Activated naive CD8-positive, alpha-beta T cell treated with anti-CD3 and anti-CD28 coated beads for 36 hours (primary cell): ENCODE results near the gene ZNF473. TPM values are rescaled to one million over a fixed set of nuclear protein-coding genes. Genes with fewer than 3 reads are reported as not detected.
A peak's percentile ranks its signal among the peaks of the same experiment; 100 is the strongest.

Experiments used
- DNase-seq: peaks from one replicate; pipeline ENCODE4 v3.0.0; 2021
- H3K27ac Mint-ChIP-seq: one replicate; pipeline ENCODE4 v1.8.0; 2022; ENCODE audit warnings: mild to moderate bottlenecking, moderate library complexity, mixed read lengths
- H3K27me3 Mint-ChIP-seq: one replicate; pipeline ENCODE4 v1.8.0; 2022; ENCODE audit warnings: mild to moderate bottlenecking, mixed read lengths
- H3K36me3 Mint-ChIP-seq: one replicate; pipeline ENCODE4 v1.8.0; 2021; ENCODE audit warnings: mild to moderate bottlenecking, mixed read lengths
- H3K4me1 Mint-ChIP-seq: one replicate; pipeline ENCODE4 v1.8.0; 2021; ENCODE audit warnings: mixed read lengths
- H3K4me3 Mint-ChIP-seq: one replicate; pipeline ENCODE4 v1.8.0; 2022; ENCODE audit warnings: mild to moderate bottlenecking, moderate library complexity, mixed read lengths
- H3K9me3 Mint-ChIP-seq: one replicate; pipeline ENCODE4 v1.8.0; 2022; ENCODE audit warnings: mixed read lengths
- total RNA-seq, 2 experiments: library from RNA; stranded (reverse); gene quantifications; one replicate each; pipeline ENCODE4 v1.2.3, GENCODE V29; 2021

The ZNF473 gene
- total RNA-seq, 2 experiments from 2014 or later, result 8.1 to 9.1 TPM

DNA sequence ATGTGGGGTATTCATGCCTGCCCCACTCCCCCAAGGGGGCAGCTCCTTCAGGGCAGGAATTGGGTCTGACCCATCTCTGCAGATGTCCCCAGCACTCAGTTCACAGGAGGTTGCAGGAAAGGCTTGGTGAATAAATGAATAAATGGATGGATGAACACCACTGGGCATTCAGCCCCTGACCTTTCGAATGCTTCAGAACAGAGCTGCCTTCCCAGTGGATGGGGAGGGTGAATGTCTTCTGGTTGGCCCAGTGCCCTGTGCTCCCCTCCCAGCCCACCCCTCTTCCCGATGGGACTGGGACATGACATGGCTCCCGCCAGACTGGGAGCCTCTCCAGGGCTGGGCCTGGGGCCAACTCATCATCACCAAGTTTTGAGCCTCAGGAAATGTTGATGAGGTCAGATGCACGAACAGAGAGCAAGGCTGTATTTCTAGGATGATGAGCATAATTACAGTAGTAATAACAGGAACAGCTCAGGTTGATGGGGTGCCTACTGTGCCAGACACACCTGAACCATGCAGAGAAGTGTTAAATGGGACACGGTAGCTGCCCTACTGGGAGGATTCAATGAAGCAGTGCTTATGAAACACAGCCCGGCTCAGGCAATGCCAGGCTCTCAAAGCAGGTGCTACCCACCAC is 26.3 kb upstream of the ZNF473 start:
- H3K27me3 Mint-ChIP-seq, result no peaks in the 10 kb centered on the region
- peaks cover 10% of the 10 kb centered on the region for H3K36me3 Mint-ChIP-seq
- DNase-seq, result no peak
- H3K4me1 Mint-ChIP-seq, result peaks cover 16% of the 10 kb centered on the region
- H3K27ac Mint-ChIP-seq, result no peak overlapping the region
- no peak overlapping the region for H3K4me3 Mint-ChIP-seq
- H3K9me3 Mint-ChIP-seq, result no peaks in the 10 kb centered on the region

DNA sequence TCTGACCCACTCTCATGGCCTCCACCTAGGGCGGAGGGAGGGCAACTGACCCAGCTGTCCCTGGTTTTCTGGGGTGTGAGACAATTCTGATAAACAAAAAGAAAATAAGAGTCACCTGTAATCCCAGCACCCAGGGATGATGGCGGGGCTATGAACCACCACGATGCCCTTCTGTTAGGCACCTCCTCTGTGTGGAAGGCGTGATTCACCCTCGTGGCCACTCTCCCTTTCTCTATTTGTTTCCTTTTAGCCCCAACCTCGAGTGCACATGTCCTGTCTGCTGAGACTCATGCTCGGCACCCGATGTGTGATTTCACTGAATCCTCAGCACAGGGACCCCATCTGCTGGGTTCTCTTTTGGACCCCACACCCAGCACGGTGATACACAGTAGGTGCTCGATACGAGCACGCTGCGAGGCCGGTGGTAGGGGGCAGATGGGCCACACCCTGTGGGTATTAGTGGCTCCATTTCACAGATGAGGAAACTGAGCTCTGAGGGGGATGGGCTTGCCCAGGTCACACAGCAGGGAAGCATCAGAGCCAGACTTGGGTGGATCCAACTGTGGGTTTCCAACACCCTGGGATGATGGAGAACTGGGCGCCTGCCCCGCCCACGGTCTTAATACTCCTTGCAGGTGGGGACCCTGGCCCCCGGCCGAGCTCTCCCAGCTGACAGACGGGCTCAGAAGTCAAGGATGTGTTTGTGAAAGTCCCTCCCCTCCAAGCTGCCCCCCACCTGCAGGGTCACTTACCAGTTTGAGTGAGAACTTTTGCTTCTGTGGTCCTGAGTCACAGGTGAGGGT is 25.6 kb upstream of the ZNF473 start:
- Mint-ChIP-seq H3K9me3 (no peaks in the 10 kb centered on the region), H3K27ac (no peak overlapping the region), H3K27me3 (no peaks in the 10 kb centered on the region), H3K36me3 (peaks cover 11% of the 10 kb centered on the region), H3K4me1 (peaks cover 22% of the 10 kb centered on the region), H3K4me3 (no peak overlapping the region)
- peak; percentile 17 for DNase-seq

GRCh38 chr19:50000841-50001557 is 24.8 kb upstream of the ZNF473 start:
- Mint-ChIP-seq H3K27me3 (no peaks in the 10 kb centered on the region), H3K36me3 (peaks cover 12% of the 10 kb centered on the region), H3K4me3 (no peak overlapping the region), H3K4me1 (peaks cover 24% of the 10 kb centered on the region), H3K9me3 (no peaks in the 10 kb centered on the region), H3K27ac (no peak overlapping the region)
- no peak for DNase-seq

GRCh38 chr19:50001775-50002174 is 24.0 kb upstream of the ZNF473 start:
- Mint-ChIP-seq H3K36me3 (peaks cover 13% of the 10 kb centered on the region), H3K27ac (no peak overlapping the region), H3K4me3 (no peak overlapping the region), H3K4me1 (peaks cover 24% of the 10 kb centered on the region), H3K27me3 (no peaks in the 10 kb centered on the region), H3K9me3 (no peaks in the 10 kb centered on the region)
- DNase-seq, result no peak

DNA sequence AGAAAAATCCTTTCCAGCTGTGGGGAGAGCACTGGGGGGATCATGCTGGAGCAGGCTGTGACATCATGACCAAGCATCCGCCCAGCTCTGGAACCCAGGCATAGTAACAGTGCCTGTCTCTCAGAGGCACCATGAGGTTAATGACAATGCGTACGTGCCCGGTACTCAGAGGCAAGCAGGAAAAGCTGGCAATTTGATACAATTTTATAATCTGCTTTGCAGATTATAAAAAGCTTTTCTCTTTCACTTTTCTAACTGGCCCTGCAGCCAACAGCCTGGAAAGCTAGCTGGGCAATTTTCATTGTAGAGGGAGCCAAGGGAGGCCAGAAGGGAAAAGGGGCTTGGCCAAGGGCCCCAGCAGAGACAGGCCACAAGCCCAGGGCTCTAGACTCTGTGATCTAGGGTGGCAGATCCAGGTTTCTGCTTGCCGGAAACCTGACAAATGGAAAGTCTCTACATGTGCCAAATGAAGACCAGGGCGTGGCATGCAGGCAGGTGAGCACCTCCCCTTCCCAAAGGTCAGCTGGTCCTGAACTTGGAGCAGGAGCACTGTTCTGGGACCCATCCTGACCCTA is 23.3 kb upstream of the ZNF473 start:
- Mint-ChIP-seq H3K27ac (no peak overlapping the region), H3K9me3 (no peaks in the 10 kb centered on the region), H3K27me3 (no peaks in the 10 kb centered on the region), H3K4me1 (peaks cover 24% of the 10 kb centered on the region), H3K4me3 (no peak overlapping the region), H3K36me3 (peaks cover 17% of the 10 kb centered on the region)
- DNase-seq, result no peak

DNA sequence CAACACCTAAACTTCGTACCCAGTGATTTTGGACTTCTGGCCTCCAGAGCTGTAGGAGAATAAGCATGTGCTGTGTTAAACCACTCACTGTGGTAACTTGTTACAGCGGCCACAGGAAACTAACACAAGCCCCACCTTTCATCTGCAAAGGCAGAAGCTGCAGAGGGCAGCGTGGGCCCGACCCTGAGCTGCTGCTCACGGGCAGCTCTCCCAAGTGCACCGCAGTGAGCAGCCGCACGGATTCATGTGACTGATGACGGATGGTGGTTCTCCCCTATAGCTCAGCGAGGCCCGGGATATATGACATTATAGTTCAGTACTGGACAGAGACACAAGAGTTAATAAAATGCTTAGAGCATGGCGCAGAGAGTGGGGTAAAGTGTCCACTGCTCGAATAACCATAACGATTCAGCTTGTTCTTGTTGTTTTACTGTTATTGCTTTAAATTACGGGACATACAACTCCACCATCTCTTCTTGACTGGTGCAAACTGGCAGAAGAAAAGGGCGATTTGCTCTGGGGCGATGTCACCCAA is 22.5 kb upstream of the ZNF473 start:
- Mint-ChIP-seq H3K4me3 (no peak overlapping the region), H3K27me3 (no peaks in the 10 kb centered on the region), H3K4me1 (peaks cover 22% of the 10 kb centered on the region)

GRCh38 chr19:50003810-50004419 is 21.9 kb upstream of the ZNF473 start:
- Mint-ChIP-seq H3K4me1 (peaks cover 22% of the 10 kb centered on the region), H3K4me3 (peak overlapping the region; percentile 45), H3K9me3 (no peaks in the 10 kb centered on the region), H3K36me3 (peaks cover 20% of the 10 kb centered on the region), H3K27me3 (no peaks in the 10 kb centered on the region), H3K27ac (peak overlapping the region; percentile 42)
- DNase-seq, result peak; percentile 55

More for the DNA sequence above, 22.5 kb upstream of the ZNF473 start:
- Mint-ChIP-seq H3K27ac (no peak overlapping the region), H3K9me3 (no peaks in the 10 kb centered on the region), H3K36me3 (peaks cover 20% of the 10 kb centered on the region)
- no peak for DNase-seq

GRCh38 chr19:50005428-50005827 is 20.4 kb upstream of the ZNF473 start:
- no peak for DNase-seq
- no peaks in the 10 kb centered on the region for H3K27me3 Mint-ChIP-seq
- no peak overlapping the region for H3K4me3 Mint-ChIP-seq
- no peak overlapping the region for H3K27ac Mint-ChIP-seq
- H3K36me3 Mint-ChIP-seq, result peaks cover 20% of the 10 kb centered on the region
- no peaks in the 10 kb centered on the region for H3K9me3 Mint-ChIP-seq
- H3K4me1 Mint-ChIP-seq, result peaks cover 22% of the 10 kb centered on the region

GRCh38 chr19:50007170-50007569 is 18.6 kb upstream of the ZNF473 start:
- no peaks in the 10 kb centered on the region for H3K27me3 Mint-ChIP-seq
- peaks cover 22% of the 10 kb centered on the region for H3K36me3 Mint-ChIP-seq
- no peak overlapping the region for H3K27ac Mint-ChIP-seq

DNA sequence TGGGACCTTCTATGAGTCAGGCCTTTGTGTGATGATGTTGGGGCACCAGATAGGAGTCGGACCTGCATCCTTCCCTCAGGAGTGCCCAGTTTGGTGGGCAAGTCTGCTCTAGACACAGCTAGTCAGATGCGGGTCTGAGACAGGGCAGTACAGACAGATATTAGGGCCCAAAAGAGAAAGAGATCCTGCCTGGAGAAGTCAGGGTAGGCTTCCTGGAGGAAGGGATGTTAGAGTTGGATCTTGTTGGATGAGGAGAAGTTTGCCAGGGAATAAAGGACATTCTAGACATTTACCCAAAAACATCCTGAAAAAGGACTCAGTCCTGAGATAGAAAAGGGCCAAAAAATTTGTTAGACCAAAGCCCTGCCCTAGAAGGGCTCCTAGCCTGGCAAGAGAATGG is 17.9 kb upstream of the ZNF473 start:
- H3K9me3 Mint-ChIP-seq, result no peaks in the 10 kb centered on the region
- peaks cover 22% of the 10 kb centered on the region for H3K36me3 Mint-ChIP-seq
- peaks cover 20% of the 10 kb centered on the region for H3K4me1 Mint-ChIP-seq

More at GRCh38 chr19:50007170-50007569, 18.6 kb upstream of the ZNF473 start:
- Mint-ChIP-seq H3K9me3 (no peaks in the 10 kb centered on the region), H3K4me3 (no peak overlapping the region), H3K4me1 (peaks cover 20% of the 10 kb centered on the region)
- no peak for DNase-seq

GRCh38 chr19:50008532-50008931 is 17.3 kb upstream of the ZNF473 start:
- Mint-ChIP-seq H3K27me3 (no peaks in the 10 kb centered on the region), H3K9me3 (no peaks in the 10 kb centered on the region), H3K27ac (no peak overlapping the region), H3K4me1 (peaks cover 18% of the 10 kb centered on the region), H3K4me3 (no peak overlapping the region), H3K36me3 (peaks cover 25% of the 10 kb centered on the region)
- DNase-seq, result no peak

More for the DNA sequence above, 17.9 kb upstream of the ZNF473 start:
- DNase-seq, result no peak
- Mint-ChIP-seq H3K4me3 (no peak overlapping the region), H3K27ac (no peak overlapping the region), H3K27me3 (no peaks in the 10 kb centered on the region)

DNA sequence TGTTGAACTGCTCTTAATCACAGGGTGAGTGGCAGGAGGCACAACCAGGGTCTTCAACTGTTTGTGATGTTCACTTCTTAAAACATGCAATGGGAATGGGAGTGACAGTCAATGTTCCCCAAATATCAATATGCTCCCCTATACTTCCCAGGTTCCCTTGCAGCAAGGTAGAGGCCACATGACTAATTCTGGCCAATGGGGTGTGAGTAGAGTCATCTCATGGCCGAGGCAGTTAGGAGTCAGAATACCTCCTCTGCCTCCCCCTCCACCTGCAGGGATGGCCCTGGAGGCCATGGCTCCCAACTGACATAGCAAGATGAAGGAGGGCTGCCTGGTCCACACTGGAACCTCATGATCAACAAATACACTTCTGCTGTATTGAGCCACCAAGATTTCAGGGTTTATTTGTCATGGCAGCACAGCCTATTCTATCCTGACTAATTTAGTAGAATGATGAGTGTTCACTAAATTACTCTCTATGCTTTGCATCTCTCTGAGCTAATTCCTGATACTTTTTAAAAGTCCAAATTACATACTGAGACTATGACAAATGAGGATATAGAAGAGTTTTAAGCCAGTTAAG is 9.5 kb upstream of the ZNF473 start:
- Mint-ChIP-seq H3K36me3 (peaks cover 28% of the 10 kb centered on the region), H3K27ac (no peak overlapping the region), H3K4me3 (no peak overlapping the region), H3K9me3 (peaks cover 2% of the 10 kb centered on the region), H3K27me3 (no peaks in the 10 kb centered on the region), H3K4me1 (peaks cover 4% of the 10 kb centered on the region)
- DNase-seq, result no peak

DNA sequence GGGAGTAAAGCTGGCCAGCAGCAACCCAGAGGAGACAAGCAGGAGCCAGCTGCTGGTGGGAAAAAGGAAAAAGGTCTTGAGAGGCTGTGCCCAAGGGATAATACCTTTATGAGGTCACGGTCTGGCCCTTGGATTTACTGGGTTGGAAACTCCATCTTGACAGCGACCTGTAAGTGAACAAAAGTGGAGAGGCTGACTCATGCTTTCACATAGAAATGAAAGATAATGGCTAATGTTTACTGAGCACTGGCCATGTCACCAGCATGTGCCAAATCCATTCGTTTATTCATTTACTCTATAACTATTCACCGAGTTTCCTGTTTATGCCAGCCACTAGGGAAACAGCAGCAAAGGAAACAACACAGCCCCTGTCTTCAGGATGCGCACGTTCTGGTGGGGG is 5.3 kb upstream of the ZNF473 start:
- no peak for DNase-seq
- peaks cover 2% of the 10 kb centered on the region for H3K9me3 Mint-ChIP-seq
- peaks cover 15% of the 10 kb centered on the region for H3K36me3 Mint-ChIP-seq
- no peak overlapping the region for H3K27ac Mint-ChIP-seq
- H3K27me3 Mint-ChIP-seq, result peaks cover 2% of the 10 kb centered on the region
- H3K4me3 Mint-ChIP-seq, result no peak overlapping the region
- peaks cover 18% of the 10 kb centered on the region for H3K4me1 Mint-ChIP-seq

GRCh38 chr19:50022823-50023222 is 3.0 kb upstream of the ZNF473 start:
- Mint-ChIP-seq H3K27ac (no peak overlapping the region), H3K27me3 (peaks cover 4% of the 10 kb centered on the region), H3K36me3 (peaks cover 19% of the 10 kb centered on the region), H3K4me1 (peaks cover 33% of the 10 kb centered on the region), H3K4me3 (no peak overlapping the region), H3K9me3 (peaks cover 8% of the 10 kb centered on the region)
- DNase-seq, result no peak
